ENCODE measurements around the gene ATP8A1.

The ATP8A1 gene

GRCh38 chr4:42646999-42647541 lies 9.8 kb downstream of the ATP8A1 start:
- DNase-seq, result no peak

GRCh38 chr4:42646013-42646784 lies 10.7 kb downstream of the ATP8A1 start:
- no peak for DNase-seq

GRCh38 chr4:42644897-42645296 lies 12.0 kb downstream of the ATP8A1 start:
- DNase-seq, result no peak

GRCh38 chr4:42643685-42644084 lies 13.2 kb downstream of the ATP8A1 start:
- DNase-seq, result no peak

- DNase-seq, result no peak
These were observed 13.9 kb downstream of the ATP8A1 start for GRCh38 chr4:42642845-42643615.

GRCh38 chr4:42642101-42642797 lies 14.7 kb downstream of the ATP8A1 start:
- DNase-seq, result peak; percentile 44

GRCh38 chr4:42641656-42642055 lies 15.2 kb downstream of the ATP8A1 start:
- no peak for DNase-seq

- DNase-seq, result no peak
These were observed 15.7 kb downstream of the ATP8A1 start for GRCh38 chr4:42641161-42641560.

- no peak for DNase-seq
These were observed 16.3 kb downstream of the ATP8A1 start for GRCh38 chr4:42640613-42641012.

- peak; percentile 69 for DNase-seq
These were observed 17.9 kb downstream of the ATP8A1 start for GRCh38 chr4:42638993-42639392.

GRCh38 chr4:42638321-42638720 lies 18.6 kb downstream of the ATP8A1 start:
- no peak for DNase-seq

- no peak for DNase-seq
These were observed 19.0 kb downstream of the ATP8A1 start for GRCh38 chr4:42637867-42638266.

GRCh38 chr4:42637104-42637503 lies 19.8 kb downstream of the ATP8A1 start:
- no peak for DNase-seq

GRCh38 chr4:42636645-42636949 lies 20.3 kb downstream of the ATP8A1 start:
- no peak for DNase-seq

- no peak for DNase-seq
These were observed 23.1 kb downstream of the ATP8A1 start for GRCh38 chr4:42633605-42634388.

- DNase-seq, result no peak
These were observed 24.1 kb downstream of the ATP8A1 start for GRCh38 chr4:42632653-42633382.

- DNase-seq, result no peak
These were observed 26.0 kb downstream of the ATP8A1 start for GRCh38 chr4:42630908-42631307.

GRCh38 chr4:42628740-42629139 lies 28.2 kb downstream of the ATP8A1 start:
- no peak for DNase-seq

- no peak for DNase-seq
These were observed 28.8 kb downstream of the ATP8A1 start for GRCh38 chr4:42627885-42628646.

- no peak for DNase-seq
These were observed 30.2 kb downstream of the ATP8A1 start for GRCh38 chr4:42626629-42627146.

GRCh38 chr4:42625329-42625728 lies 31.6 kb downstream of the ATP8A1 start:
- DNase-seq, result no peak
